Measurements from ENCODE around the gene C6orf136. TPM values are rescaled to one million over a fixed set of nuclear protein-coding genes. Genes with fewer than 3 reads are reported as not detected.
"Not testable (repeated sequence)": the region's sequence is repeated elsewhere in the genome, so short reads cannot be mapped to it uniquely, and the experiment has no call there.

Gene C6orf136
- polyA plus RNA-seq, 3 donors: 2.0 to 18.4 (median 2.7) TPM

DNA sequence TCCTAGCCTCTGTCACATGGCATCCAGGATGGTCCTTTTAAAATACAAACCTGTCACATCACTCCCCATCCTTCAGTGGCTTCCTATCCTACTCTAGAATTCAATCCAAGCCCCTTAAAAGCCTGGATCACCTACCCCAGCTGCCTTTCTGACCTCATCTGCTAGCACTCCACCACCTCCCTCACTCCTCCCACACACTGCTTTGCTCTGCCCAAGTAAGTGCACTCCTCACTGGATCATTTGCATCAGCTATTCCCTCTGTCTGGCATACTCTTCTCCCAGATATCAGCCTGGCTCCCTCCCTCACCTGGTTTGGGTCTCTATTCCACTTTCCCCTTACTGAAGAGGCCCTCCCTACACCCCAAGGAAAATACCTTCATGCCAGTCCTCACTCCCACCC lies 10.5 kb downstream of the C6orf136 start:
- no peak overlapping the region for H3K4me3 Mint-ChIP-seq
- no peaks in the 10 kb centered on the region for H3K9me3 Mint-ChIP-seq
- intact Hi-C loops (cut with micrococcal nuclease): no loop called here
- Histone ChIP-seq H3K4me1 (ENCODE audit: control insufficient read depth in 1 of 2, insufficient read depth in 2 of 2, low read length in 2 of 2) (peaks cover 13 to 16% of the 10 kb centered on the region in 2 donors), H3K36me3 (replicated peaks in 1 of 2; ENCODE audit: control insufficient read depth in 1 of 2, insufficient read depth in 2 of 2, low read length in 2 of 2) (peaks cover 87 to 96% of the 10 kb centered on the region in 2 donors), H3K4me2 (replicated peaks; ENCODE audit: extremely low read depth, low read length, poor library complexity, severe bottlenecking) (no peak overlapping the region), H3K4me3 (replicated peaks in 1 of 3; ENCODE audit: low read depth in 2 of 3, low read length in 3 of 3) (no peak overlapping the region), H3K9me3 (replicated peaks in 1 of 2; ENCODE audit: control insufficient read depth in 1 of 2, insufficient read depth in 1 of 2, low read length in 2 of 2) (no peaks in the 10 kb centered on the region), H3K27ac (ENCODE audit: low read depth in 1 of 2, low read length in 2 of 2) (peak overlapping the region in 1 of 2 donors; percentile 58), H4K20me1 (ENCODE audit: insufficient read depth, low read length) (peaks cover 13% of the 10 kb centered on the region), H3K27me3 (ENCODE audit: control insufficient read depth in 2 of 2, insufficient read depth in 2 of 2, low read length in 2 of 2) (no peaks in the 10 kb centered on the region), H3K79me2 (ENCODE audit: insufficient read depth, low read length) (no peaks in the 10 kb centered on the region), H2AFZ (ENCODE audit: insufficient read depth, low read depth, low read length, poor library complexity, severe bottlenecking) (no peak overlapping the region), H3K9ac (ENCODE audit: insufficient read depth, low read length, poor library complexity, severe bottlenecking) (no peak overlapping the region)
- peaks cover 0 to 1% (median 0%) of the 10 kb centered on the region in 3 donors for H3K27me3 Mint-ChIP-seq (ENCODE audit: low read depth in 3 of 3)
- TF ChIP-seq, protein P1, sequence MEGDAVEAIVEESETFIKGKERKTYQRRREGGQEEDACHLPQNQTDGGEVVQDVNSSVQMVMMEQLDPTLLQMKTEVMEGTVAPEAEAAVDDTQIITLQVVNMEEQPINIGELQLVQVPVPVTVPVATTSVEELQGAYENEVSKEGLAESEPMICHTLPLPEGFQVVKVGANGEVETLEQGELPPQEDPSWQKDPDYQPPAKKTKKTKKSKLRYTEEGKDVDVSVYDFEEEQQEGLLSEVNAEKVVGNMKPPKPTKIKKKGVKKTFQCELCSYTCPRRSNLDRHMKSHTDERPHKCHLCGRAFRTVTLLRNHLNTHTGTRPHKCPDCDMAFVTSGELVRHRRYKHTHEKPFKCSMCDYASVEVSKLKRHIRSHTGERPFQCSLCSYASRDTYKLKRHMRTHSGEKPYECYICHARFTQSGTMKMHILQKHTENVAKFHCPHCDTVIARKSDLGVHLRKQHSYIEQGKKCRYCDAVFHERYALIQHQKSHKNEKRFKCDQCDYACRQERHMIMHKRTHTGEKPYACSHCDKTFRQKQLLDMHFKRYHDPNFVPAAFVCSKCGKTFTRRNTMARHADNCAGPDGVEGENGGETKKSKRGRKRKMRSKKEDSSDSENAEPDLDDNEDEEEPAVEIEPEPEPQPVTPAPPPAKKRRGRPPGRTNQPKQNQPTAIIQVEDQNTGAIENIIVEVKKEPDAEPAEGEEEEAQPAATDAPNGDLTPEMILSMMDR (IDR thresholded peaks at IDR 0.05): no peak
- peak overlapping the region in 5 of 7 donors; percentile 43 to 87 (median 66) for H3K27ac Mint-ChIP-seq
- H3K4me1 Mint-ChIP-seq: peaks cover 15% of the 10 kb centered on the region
- H3K36me3 Mint-ChIP-seq: peaks cover 80 to 97% of the 10 kb centered on the region in 2 donors
- no peak for DNase-seq

DNA sequence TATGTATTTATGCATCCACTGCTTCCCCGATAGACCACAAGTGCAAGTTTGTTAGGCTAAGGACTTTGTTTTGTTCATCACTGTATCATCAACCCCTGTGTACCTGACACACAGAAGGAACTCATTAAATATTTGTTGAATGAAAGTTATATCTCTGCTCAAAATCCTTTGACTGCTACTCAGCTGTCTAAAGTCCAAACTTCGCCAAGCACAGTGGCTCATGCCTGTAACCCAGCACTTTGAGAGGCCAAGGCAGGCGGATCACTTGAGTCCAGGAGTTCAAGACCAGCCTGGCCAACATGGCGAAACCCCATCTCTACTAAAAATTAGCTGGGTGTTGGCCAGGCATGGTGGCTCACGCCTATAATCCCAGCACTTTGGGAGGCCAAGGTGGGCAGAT lies 11.0 kb downstream of the C6orf136 start:
- H4K20me1 ChIP-seq (ENCODE audit: insufficient read depth, low read length): peaks cover 13% of the 10 kb centered on the region
- not testable (repeated sequence) for H3K27me3 Mint-ChIP-seq (ENCODE audit: low read depth in 3 of 3)
- H3K36me3 Mint-ChIP-seq: peaks cover 80 to 97% of the 10 kb centered on the region in 2 donors

More for the DNA sequence above, 11.0 kb downstream of the C6orf136 start:
- H3K4me2 ChIP-seq (replicated peaks; ENCODE audit: extremely low read depth, low read length, poor library complexity, severe bottlenecking); DNase-seq; H2AFZ ChIP-seq (ENCODE audit: insufficient read depth, low read depth, low read length, poor library complexity, severe bottlenecking); intact Hi-C loops (cut with micrococcal nuclease); H3K79me2 ChIP-seq (ENCODE audit: insufficient read depth, low read length); H3K27me3 ChIP-seq (ENCODE audit: control insufficient read depth in 2 of 2, insufficient read depth in 2 of 2, low read length in 2 of 2); H3K4me3 Mint-ChIP-seq; H3K9me3 ChIP-seq (replicated peaks in 1 of 2; ENCODE audit: control insufficient read depth in 1 of 2, insufficient read depth in 1 of 2, low read length in 2 of 2); H3K9me3 Mint-ChIP-seq; H3K9ac ChIP-seq (ENCODE audit: insufficient read depth, low read length, poor library complexity, severe bottlenecking); H3K4me3 ChIP-seq (replicated peaks in 1 of 3; ENCODE audit: low read depth in 2 of 3, low read length in 3 of 3): not testable (repeated sequence)
- WGBS (ENCODE audit: insufficient coverage): 100% methylated on average over 4 of the region's 5 CpGs
- Mint-ChIP-seq H3K4me1 (peaks cover 15% of the 10 kb centered on the region), H3K27ac (peak overlapping the region in 1 of 7 donors; percentile 43)
- Histone ChIP-seq H3K36me3 (replicated peaks in 1 of 2; ENCODE audit: control insufficient read depth in 1 of 2, insufficient read depth in 2 of 2, low read length in 2 of 2) (peaks cover 87 to 96% of the 10 kb centered on the region in 2 donors), H3K4me1 (ENCODE audit: control insufficient read depth in 1 of 2, insufficient read depth in 2 of 2, low read length in 2 of 2) (peaks cover 13 to 16% of the 10 kb centered on the region in 2 donors), H3K27ac (ENCODE audit: low read depth in 1 of 2, low read length in 2 of 2) (peak overlapping the region in 1 of 2 donors; percentile 58)
